Loucy (cell line): Measurements from ENCODE around the gene YAF2.

Experiments
- CTCF ChIP-seq: fragments of 200-600 bp; sonication (generic); conservative IDR thresholded peaks from 2 replicates; pipeline ENCODE4 v1.5.1; 2014; ENCODE audit warnings: mild to moderate bottlenecking, antibody characterized with exemption, low read length
- EZH2phosphoT487 ChIP-seq: fragments of 200-600 bp; IDR thresholded peaks from 2 replicates; pipeline ENCODE4 v1.6.1; 2018; ENCODE audit warnings: antibody characterized with exemption, mild to moderate bottlenecking, moderate library complexity, borderline replicate concordance

GRCh38 chr12:42167711-42168110 is 70.3 kb downstream of the YAF2 start:
- TF ChIP-seq CTCF = no peak
- TF ChIP-seq EZH2phosphoT487 = no peak
